ENCODE measurements around the gene KCNIP3.
"Not testable (repeated sequence)": the region's sequence is repeated elsewhere in the genome, so short reads cannot be mapped to it uniquely, and the experiment has no call there.

KCNIP3 gene

DNA sequence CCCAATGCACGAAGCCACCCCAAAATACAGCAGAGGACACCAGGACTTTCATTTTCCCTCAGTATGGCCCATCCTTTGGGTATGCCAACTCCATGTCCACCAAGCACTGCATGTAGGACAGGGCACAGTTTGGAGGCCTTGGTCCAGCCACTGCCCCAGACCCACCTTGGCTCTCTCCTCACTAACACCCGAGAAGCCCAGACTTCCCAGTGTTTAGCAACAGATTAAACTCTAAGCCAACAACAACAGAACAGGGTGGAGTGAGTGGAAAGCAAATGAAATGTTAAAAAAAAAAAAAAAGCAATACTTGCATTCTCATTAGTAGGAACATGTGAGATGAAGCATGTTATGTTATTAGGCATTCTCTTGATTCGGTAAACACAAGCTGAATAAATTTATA lies 118.0 kb downstream of the KCNIP3 start:
- not testable (repeated sequence) for DNase-seq (ENCODE audit: low read depth)

DNA sequence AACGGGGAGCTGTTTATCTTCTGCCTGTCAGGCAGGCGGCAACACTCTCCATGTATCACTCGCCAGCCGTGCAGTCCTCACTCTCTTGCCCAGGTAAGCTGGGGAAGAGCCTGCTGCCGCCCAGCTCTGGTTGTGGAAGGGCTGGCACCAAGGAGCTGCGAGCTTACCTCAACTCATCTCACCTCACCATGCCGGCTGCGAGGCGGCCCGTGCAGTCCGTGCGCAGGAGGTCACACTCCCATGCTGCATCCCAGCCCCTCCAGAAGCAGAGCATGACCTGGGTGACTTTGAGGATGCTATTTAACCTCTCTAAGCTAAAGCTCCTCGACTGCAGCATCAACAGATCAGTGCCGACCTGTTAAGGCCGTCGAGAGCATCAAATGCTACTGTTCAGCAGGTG lies 118.4 kb downstream of the KCNIP3 start:
- DNase-seq (ENCODE audit: low read depth): not testable (repeated sequence)

DNA sequence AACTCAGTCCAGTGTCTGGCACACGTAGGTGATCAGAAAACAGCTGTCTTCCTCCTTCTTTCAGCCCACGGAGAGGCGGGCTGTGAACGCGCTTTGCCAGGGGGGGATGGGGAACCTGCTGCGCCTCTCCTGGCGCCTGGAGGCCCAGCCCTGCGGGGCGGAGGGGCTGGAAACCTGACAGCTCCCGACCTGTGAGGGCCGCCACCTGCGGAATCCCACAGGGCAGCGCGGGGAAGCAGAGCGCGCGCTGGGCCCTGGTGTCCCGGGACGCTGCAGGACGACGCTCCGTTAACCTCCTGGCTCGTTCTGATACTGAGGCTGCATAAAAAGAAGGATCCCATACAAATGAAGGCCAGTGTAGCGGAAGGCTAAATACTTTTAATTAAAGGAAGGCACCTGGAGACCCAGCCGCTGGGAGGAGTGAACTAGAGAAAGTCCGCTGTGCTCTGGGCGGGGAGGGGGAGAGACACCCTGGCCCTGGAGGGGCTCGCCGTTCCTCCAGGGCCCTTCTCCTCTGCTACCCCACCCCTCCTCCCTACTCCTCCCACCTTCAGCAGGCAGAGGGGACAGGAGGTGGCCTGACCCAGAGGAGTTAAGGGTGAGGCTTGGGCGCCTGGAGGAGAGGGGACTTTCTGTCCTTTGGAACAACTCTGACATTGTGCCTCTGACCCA lies 130.2 kb downstream of the KCNIP3 start:
- not testable (repeated sequence) for DNase-seq (ENCODE audit: low read depth)

DNA sequence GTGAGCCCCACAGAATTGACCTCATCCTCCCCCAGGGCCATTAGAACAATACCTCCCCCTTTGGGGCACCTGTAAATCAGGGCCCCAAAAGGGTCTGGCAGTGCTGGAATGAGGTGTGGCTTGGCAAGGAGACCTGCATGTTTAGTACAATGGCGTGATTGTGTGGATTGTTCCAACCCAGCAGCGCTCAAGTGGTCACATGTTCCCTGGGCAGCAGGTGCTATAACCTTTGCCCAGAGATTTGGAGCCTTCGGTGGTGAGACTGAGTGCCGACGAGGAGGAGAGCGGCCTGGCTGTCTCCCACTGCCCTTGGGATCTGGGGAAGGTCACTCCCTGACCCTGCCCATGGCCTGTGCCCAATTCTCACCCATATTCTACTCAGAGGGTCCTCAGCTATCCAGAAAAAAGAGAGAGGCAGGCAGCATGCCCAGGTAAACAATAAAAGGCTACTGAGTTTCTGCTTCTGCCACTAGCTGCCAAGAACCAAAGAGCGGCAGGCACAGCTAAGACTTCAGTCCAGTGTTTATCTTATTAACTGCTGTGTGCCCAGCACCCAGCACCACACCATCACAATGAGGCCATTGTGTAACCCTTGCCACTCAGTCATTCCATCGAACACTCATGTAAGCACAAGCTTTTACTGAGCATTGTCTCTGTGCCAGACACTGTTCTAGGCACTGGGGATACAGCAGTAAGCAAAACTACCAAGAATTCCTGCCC lies 132.8 kb downstream of the KCNIP3 start:
- not testable (repeated sequence) for DNase-seq (ENCODE audit: low read depth)

DNA sequence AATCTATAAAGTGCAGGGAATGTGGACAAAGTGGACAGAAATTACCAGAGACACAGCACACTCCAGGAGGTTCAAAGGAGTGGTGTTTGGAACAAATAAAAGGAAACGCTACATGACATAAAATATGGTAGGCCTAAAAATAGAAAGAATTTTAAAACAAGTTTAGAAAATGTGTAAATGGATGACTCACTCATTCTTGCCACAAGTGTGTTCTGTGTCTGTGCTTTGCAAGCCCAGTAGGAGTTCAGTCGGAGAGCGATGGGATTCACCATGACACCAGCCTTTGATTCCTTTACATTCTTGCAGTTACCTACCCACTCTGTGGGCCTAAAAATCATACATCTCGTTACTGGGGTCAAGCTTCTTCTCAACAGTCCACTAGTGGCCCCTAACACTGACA lies 136.2 kb downstream of the KCNIP3 start:
- DNase-seq (ENCODE audit: low read depth): not testable (repeated sequence)

DNA sequence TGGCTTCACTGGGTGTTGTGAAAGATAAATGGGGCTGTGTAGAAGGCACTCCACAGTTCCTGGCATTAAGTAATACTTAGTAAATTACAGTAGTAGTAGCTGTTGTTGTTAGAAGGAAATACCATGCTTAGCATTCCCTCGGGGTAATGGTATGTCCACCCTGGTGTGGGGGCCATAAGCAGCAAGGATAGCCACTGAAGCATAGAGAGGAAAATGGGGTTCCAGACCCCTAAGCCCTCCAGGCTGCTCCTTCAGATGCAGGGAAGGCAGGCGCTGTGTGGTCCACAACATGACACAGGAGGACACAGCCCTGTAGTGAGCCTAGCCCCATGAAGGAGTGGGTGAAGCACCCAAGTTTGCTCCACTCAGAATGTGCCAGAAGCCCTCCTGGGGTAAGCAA lies 136.8 kb downstream of the KCNIP3 start:
- not testable (repeated sequence) for DNase-seq (ENCODE audit: low read depth)

DNA sequence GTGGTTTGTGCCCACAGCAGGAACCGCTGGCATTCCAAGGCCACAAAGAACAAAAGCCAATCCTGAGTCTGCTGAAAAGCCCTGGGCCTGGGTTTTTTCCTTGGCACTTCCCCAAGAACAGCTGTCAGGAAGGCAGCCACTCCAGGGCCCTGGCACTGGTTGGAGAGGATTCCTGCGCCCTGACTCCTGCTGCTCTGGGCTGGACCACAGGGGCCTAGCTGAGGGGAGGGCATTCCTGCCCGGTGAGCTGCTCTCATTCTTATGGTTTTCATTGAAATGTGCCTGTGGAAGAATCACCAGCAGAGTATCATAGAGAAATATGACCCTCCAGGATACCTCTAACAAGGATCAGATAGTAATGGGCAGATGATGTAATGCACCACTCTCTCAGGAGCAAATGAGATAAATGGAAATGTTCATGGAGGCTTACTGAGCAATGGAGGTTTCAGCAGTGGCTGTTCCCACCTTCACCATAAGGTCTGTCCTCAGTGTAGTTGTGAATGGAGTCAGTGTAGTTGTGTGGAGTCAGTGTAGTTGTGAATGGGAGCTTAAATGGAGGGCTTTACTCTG lies 137.4 kb downstream of the KCNIP3 start:
- not testable (repeated sequence) for DNase-seq (ENCODE audit: low read depth)

DNA sequence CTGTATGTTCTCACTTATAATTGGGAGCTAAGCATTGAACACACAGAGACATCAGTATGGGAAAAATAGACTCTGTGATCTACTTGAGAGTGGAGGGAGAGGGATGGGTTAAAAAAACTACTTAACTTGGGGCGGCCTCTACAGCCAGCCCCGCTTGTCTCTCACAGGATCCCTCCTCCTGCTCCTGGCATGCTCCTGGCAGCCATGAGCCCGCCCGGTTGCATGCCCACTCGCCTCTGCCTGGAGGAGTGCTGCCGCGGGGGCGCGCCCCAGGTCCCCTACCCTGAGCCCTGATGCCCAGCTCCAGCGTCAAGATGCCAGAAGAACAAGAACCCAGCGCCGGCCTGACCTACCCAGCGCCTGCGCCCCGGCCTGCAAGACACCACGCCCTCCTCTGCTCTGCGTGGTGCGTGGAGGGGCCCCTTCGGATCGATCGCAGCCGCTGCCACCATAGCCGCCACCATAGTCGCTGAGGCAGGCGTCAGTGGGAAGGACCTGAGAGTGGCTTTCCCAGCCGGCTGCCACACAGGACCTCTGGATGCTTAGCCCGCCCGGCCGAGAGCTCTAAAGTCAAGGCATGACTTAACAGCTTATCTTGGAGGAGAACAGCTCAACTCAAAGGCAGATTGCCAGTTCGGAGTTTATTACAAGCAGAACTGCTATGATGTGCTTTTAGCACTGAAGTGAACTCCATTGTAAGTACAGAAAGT lies 138.2 kb downstream of the KCNIP3 start:
- not testable (repeated sequence) for DNase-seq (ENCODE audit: low read depth)
